H1 (cell line): ENCODE measurements around the gene SLC17A3. TPM values are rescaled to one million over a fixed set of nuclear protein-coding genes. Genes with fewer than 3 reads are reported as not detected.

Source experiments
- CTCF ChIA-PET: fragments of 300-600 bp; sonication (Branson Sonifier 250); formaldehyde crosslinking; loops from one replicate; lab custom pipeline; 2021; ENCODE audit not compliant: partially characterized antibody; lab: Charles Lee
- POLR2A ChIA-PET: fragments of 300-600 bp; sonication (Branson Sonifier 250); formaldehyde crosslinking; loops from one replicate; lab custom pipeline; 2021; ENCODE audit warnings: inconsistent platforms; ENCODE audit not compliant: partially characterized antibody; lab: Charles Lee
- DNase-seq, 2 experiments: peaks; one replicate each; pipeline versions ENCODE4 v3.0.0 to v3.0.0-alpha.2; 2010 to 2022; ENCODE audit warnings: low spot score in 2 of 2, low read depth in 1 of 2, mixed read lengths in 1 of 2
- FAIRE-seq: peaks from 2 replicates; lab custom pipeline; 2011; peaks lifted over from hg19 to GRCh38; lab: Jason Lieb, UNC
- H2AFZ ChIP-seq: 2 replicates; pipeline ENCODE4 v1.8.1; 2012; ENCODE audit warnings: low read length, inconsistent platforms
- H2AK5ac ChIP-seq: 2 replicates; pipeline ENCODE4 v1.6.1; 2013; ENCODE audit warnings: low read depth, low read length
- H2BK120ac ChIP-seq: replicated peaks from 2 replicates; pipeline ENCODE3; 2013; ENCODE audit warnings: low read depth, low read length, inconsistent platforms
- H2BK12ac ChIP-seq: 2 replicates; pipeline ENCODE4 v1.6.1; 2013; ENCODE audit warnings: low read depth, low read length
- H2BK15ac ChIP-seq: 2 replicates; pipeline ENCODE4 v1.6.1; 2013; ENCODE audit warnings: low read length
- H2BK20ac ChIP-seq: 2 replicates; pipeline ENCODE4 v1.6.1; 2013; ENCODE audit warnings: low read length
- H2BK5ac ChIP-seq: 2 replicates; pipeline ENCODE4 v1.6.1; 2013; ENCODE audit warnings: low read depth, low read length
- H3K14ac ChIP-seq: 2 replicates; pipeline ENCODE4 v1.6.1; 2013; ENCODE audit warnings: inconsistent platforms; ENCODE audit not compliant: insufficient read length
- H3K18ac ChIP-seq: 2 replicates; pipeline ENCODE4 v1.6.1; 2013; ENCODE audit warnings: low read length; ENCODE audit errors: extremely low read depth
- H3K23ac ChIP-seq: 2 replicates; pipeline ENCODE4 v1.6.1; 2013; ENCODE audit warnings: inconsistent platforms; ENCODE audit not compliant: insufficient read length
- H3K23me2 ChIP-seq: 2 replicates; pipeline ENCODE4 v1.6.1; 2013; ENCODE audit warnings: low read depth, low read length
- H3K27ac ChIP-seq: 2 replicates; pipeline ENCODE4 v1.6.1; 2011; ENCODE audit warnings: low read depth, low read length, inconsistent platforms
- H3K27me3 ChIP-seq, 4 experiments: replicated peaks in 1 of 4; 1 replicate in 1 of 4; 2 replicates in 3 of 4; pipeline versions ENCODE4 v1.6.1 to v1.8.1; 2011 to 2013; ENCODE audit warnings: low read length in 3 of 4, mild to moderate bottlenecking in 3 of 4, inconsistent platforms in 2 of 4, mixed read lengths in 2 of 4, moderate library complexity in 1 of 4; ENCODE audit not compliant: control insufficient read depth in 3 of 4, insufficient read depth in 3 of 4; ENCODE audit errors: extremely low read depth in 1 of 4
- H3K36me3 ChIP-seq, 4 experiments: 2 replicates each; pipeline versions ENCODE4 v1.6.1 to v1.8.1; 2011 to 2013; ENCODE audit warnings: mild to moderate bottlenecking in 4 of 4, low read length in 3 of 4, moderate library complexity in 2 of 4, control low read depth in 1 of 4, inconsistent platforms in 1 of 4; ENCODE audit not compliant: insufficient read depth in 4 of 4, control insufficient read depth in 2 of 4
- H3K4ac ChIP-seq: replicated peaks from 2 replicates; pipeline ENCODE3; 2013; ENCODE audit warnings: low read length, low read depth, mixed read lengths, inconsistent platforms; ENCODE audit not compliant: insufficient read length
- H3K4me1 ChIP-seq, 4 experiments: replicated peaks in 1 of 4; 1 replicate in 1 of 4; 2 replicates in 3 of 4; pipeline versions ENCODE4 v1.6.1 to v1.8.1; 2011 to 2013; ENCODE audit warnings: low read length in 3 of 4, inconsistent platforms in 2 of 4, mixed read lengths in 1 of 4; ENCODE audit not compliant: insufficient read depth in 4 of 4, control insufficient read depth in 3 of 4
- H3K4me2 ChIP-seq, 2 experiments: 2 replicates each; pipeline versions ENCODE4 v1.6.1 to v1.8.1; 2011 to 2013; ENCODE audit warnings: low read depth in 2 of 2, low read length in 2 of 2, control low read depth in 1 of 2, inconsistent platforms in 1 of 2, mild to moderate bottlenecking in 1 of 2; ENCODE audit not compliant: insufficient read depth in 1 of 2
- H3K4me3 ChIP-seq, 4 experiments: fragments of 200-600, 300-600 bp in 1 of 4; sonication (generic), shearing (Covaris generic), sonication (Bioruptor Twin) in 1 of 4; 2 replicates each; pipeline versions ENCODE4 v1.5.1 to v1.8.1; 2011 to 2016; ENCODE audit warnings: low read length in 4 of 4, low read depth in 3 of 4, control low read depth in 2 of 4, inconsistent platforms in 2 of 4, mild to moderate bottlenecking in 2 of 4, mixed read lengths in 1 of 4, moderate library complexity in 1 of 4; ENCODE audit not compliant: insufficient read depth in 2 of 4; ENCODE audit errors: extremely low read depth in 1 of 4
- H3K56ac ChIP-seq: replicated peaks from 2 replicates; pipeline ENCODE3; 2013; ENCODE audit warnings: low read depth, mild to moderate bottlenecking, mixed read lengths, low read length, inconsistent platforms; ENCODE audit not compliant: insufficient read length
- H3K79me1 ChIP-seq: 2 replicates; pipeline ENCODE4 v1.6.1; 2013; ENCODE audit warnings: low read depth, low read length, control low read depth
- H3K79me2 ChIP-seq, 2 experiments: 2 replicates each; pipeline versions ENCODE4 v1.6.1 to v1.8.1; 2012 to 2013; ENCODE audit warnings: low read length in 2 of 2, mild to moderate bottlenecking in 2 of 2, inconsistent platforms in 1 of 2; ENCODE audit not compliant: insufficient read depth in 2 of 2, control insufficient read depth in 1 of 2
- H3K9ac ChIP-seq, 4 experiments: replicated peaks in 1 of 4; 1 replicate in 1 of 4; 2 replicates in 3 of 4; pipeline versions ENCODE4 v1.6.1 to v1.8.1; 2011 to 2013; ENCODE audit warnings: low read depth in 3 of 4, low read length in 3 of 4, control low read depth in 2 of 4, mild to moderate bottlenecking in 2 of 4, moderate library complexity in 2 of 4, inconsistent platforms in 1 of 4; ENCODE audit errors: extremely low read depth in 1 of 4
- H3K9me3 ChIP-seq, 2 experiments: 2 replicates each; pipeline versions ENCODE4 v1.6.1 to v1.8.1; 2012 to 2013; ENCODE audit warnings: mild to moderate bottlenecking in 2 of 2, moderate library complexity in 2 of 2, control low read depth in 1 of 2, inconsistent platforms in 1 of 2, low read depth in 1 of 2, low read length in 1 of 2, mixed read lengths in 1 of 2; ENCODE audit not compliant: insufficient read depth in 2 of 2
- H4K20me1 ChIP-seq, 2 experiments: replicated peaks in 1 of 2; 2 replicates each; pipeline versions ENCODE3 to v1.8.1; 2011 to 2013; ENCODE audit warnings: inconsistent platforms in 2 of 2, low read length in 2 of 2, mild to moderate bottlenecking in 1 of 2; ENCODE audit not compliant: insufficient read depth in 2 of 2, control insufficient read depth in 1 of 2
- H4K5ac ChIP-seq: 2 replicates; pipeline ENCODE4 v1.6.1; 2013; ENCODE audit warnings: low read length, low read depth, mixed read lengths, inconsistent platforms; ENCODE audit not compliant: insufficient read length
- H4K8ac ChIP-seq: 2 replicates; pipeline ENCODE4 v1.8.0; 2013; ENCODE audit warnings: mild to moderate bottlenecking, moderate library complexity, low read length, inconsistent platforms; ENCODE audit not compliant: insufficient read depth; ENCODE audit errors: extremely low read depth
- H4K91ac ChIP-seq: replicated peaks from 2 replicates; pipeline ENCODE3; 2013; ENCODE audit warnings: low read length, mixed read lengths, inconsistent platforms; ENCODE audit not compliant: insufficient read length
- FOSL1 ChIP-seq: IDR thresholded peaks from 2 replicates; pipeline ENCODE4 v1.6.1; 2011; ENCODE audit warnings: mild to moderate bottlenecking, low read depth, low read length, moderate library complexity; ENCODE audit not compliant: insufficient read depth
- SAP30 ChIP-seq: fragments of 300-600 bp; sonication (generic); IDR thresholded peaks from 2 replicates; pipeline ENCODE4 v1.7.1; 2012; ENCODE audit warnings: low read length, moderate library complexity, mild to moderate bottlenecking, inconsistent platforms; ENCODE audit not compliant: insufficient read depth, insufficient replicate concordance
- SP2 ChIP-seq: IDR thresholded peaks from 2 replicates; pipeline ENCODE4 v1.6.1; 2012; ENCODE audit warnings: mild to moderate bottlenecking, low read length, inconsistent platforms
- TAF7 ChIP-seq: optimal IDR thresholded peaks from 2 replicates; pipeline ENCODE3; 2011; ENCODE audit warnings: low read depth, mild to moderate bottlenecking, inconsistent platforms, low read length, moderate library complexity, borderline replicate concordance
- polyA plus RNA-seq, 7 experiments: library from polyadenylated mRNA; depleted of rRNA in 3 of 7; stranded (reverse) in 5 of 7; unstranded in 2 of 7; fragments of >200 nt in 5 of 7; fragments of 200-250 nt in 2 of 7; gene quantifications; 1 replicate in 5 of 7; 2 replicates in 1 of 7; 4 replicates in 1 of 7; pipeline versions ENCODE4 v1.2.1 to v1.2.3, GENCODE V29; 2011 to 2013; ENCODE audit warnings: missing spikeins in 2 of 7, mixed read lengths in 2 of 7
- total RNA-seq: library from RNA; stranded (reverse); fragmentation: NEBNext Ultra II Directional; extraction: Animal tissue kit (Norgen Biotek cat#: 25700); gene quantifications from 2 replicates; pipeline ENCODE4 v1.2.1, GENCODE V29; 2021

The SLC17A3 gene
- total and polyA plus RNA-seq, 2 of the 8 experiments (the other 6 are each of a cell fraction or from before 2014, with no cell fraction given): not detected

DNA sequence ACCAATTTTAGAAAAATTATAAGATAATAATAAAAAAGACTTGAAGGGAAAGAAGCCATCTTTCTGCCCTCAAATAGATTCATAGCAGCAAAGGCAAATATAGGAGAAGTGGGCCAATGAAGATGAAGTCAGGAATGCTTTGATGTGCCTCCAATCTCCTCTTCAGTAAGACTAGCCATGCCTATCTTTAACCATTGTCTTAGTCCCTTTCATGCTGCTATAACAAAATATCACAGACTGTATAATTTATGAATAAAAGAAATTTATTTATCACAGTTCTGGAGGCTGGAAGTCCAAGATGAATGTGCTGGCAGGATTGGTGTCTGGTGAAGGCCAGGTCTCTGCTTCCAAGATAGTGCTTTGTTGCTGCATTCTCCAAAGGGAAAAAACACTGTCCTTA, 18.8 kb upstream of the SLC17A3 start:
- H2BK15ac ChIP-seq: no peak overlapping the region
- FAIRE-seq: no peak

More for the DNA sequence above, 18.8 kb upstream of the SLC17A3 start:
- no peak for TF ChIP-seq SAP30
- TF ChIP-seq FOSL1: no peak
- TF ChIP-seq TAF7: no peak
- no peak for TF ChIP-seq SP2
- H3K27ac ChIP-seq: no peak overlapping the region
- no peaks in the 10 kb centered on the region for H3K36me3 ChIP-seq
- H4K8ac ChIP-seq: no peak overlapping the region
- POLR2A ChIA-PET: no interaction called here
- no peaks in the 10 kb centered on the region for H3K79me1 ChIP-seq
- H3K9me3 ChIP-seq: no peaks in the 10 kb centered on the region
- no peaks in the 10 kb centered on the region for H3K4me1 ChIP-seq
- no peak overlapping the region for H2BK5ac ChIP-seq
- H2BK12ac ChIP-seq: no peak overlapping the region; the same call in 1 of the 2 replicates
- H3K9ac ChIP-seq: no peak overlapping the region
- H3K4me3 ChIP-seq: no peak overlapping the region
- H3K56ac ChIP-seq: no peak overlapping the region
- no peaks in the 10 kb centered on the region for H3K79me2 ChIP-seq
- no peak overlapping the region for H3K4ac ChIP-seq
- no peak overlapping the region for H2BK20ac ChIP-seq
- no peaks in the 10 kb centered on the region for H4K20me1 ChIP-seq
- no peaks in the 10 kb centered on the region for H3K23me2 ChIP-seq
- H2AK5ac ChIP-seq: no peak overlapping the region
- H4K91ac ChIP-seq: no peak overlapping the region
- H3K14ac ChIP-seq: no peak overlapping the region
- H2AFZ ChIP-seq: no peak overlapping the region
- no peak overlapping the region for H3K18ac ChIP-seq
- no peak for DNase-seq
- no peak overlapping the region for H4K5ac ChIP-seq
- CTCF ChIA-PET: interaction anchor here (0.6 to 1.3 kb wide), 3 partner anchors 24 to 197 kb away, joined by 3 to 4 read pairs (median 3); no protein-coding TSS in a partner anchor
- H3K4me2 ChIP-seq: no peak overlapping the region
- H3K27me3 ChIP-seq: no peaks in the 10 kb centered on the region
- no peak overlapping the region for H3K23ac ChIP-seq
- H2BK120ac ChIP-seq: no peak overlapping the region
